Gastrocnemius medialis (tissue), 4 donors: ENCODE measurements around the gene LARP4. TPM values are rescaled to one million over a fixed set of nuclear protein-coding genes. Genes with fewer than 3 reads are reported as not detected.
A peak's percentile ranks its signal among the peaks of the same experiment; 100 is the strongest.

ENCODE experiments used
- ATAC-seq, 2 donors: fragments of 150-250 bp; one replicate each; pipeline ENCODE4 v1.9.1; 2016
- DNase-seq, 2 donors: peaks; one replicate each; pipeline ENCODE4 v3.0.0-alpha.2; 2019
- H3K27ac ChIP-seq, 4 donors: fragments of 200-600 bp; sonication (generic); 1 replicate in 1 of 4; 2 replicates in 3 of 4; pipeline ENCODE4 v1.5.1; 2016 to 2018; ENCODE audit warnings: mild to moderate bottlenecking in 2 of 4, moderate library complexity in 1 of 4
- H3K27me3 ChIP-seq, 3 donors: fragments of 200-600 bp; sonication (generic) in 2 of 3; 1 replicate in 1 of 3; 2 replicates in 2 of 3; pipeline versions ENCODE4 v1.5.1 to v1.6.0; 2016 to 2019; ENCODE audit warnings: mild to moderate bottlenecking in 1 of 3, moderate library complexity in 1 of 3
- H3K36me3 ChIP-seq, 2 donors: fragments of 200-600 bp; sonication (generic) in 1 of 2; one replicate each; pipeline ENCODE4 v1.5.1; 2017 to 2018
- H3K4me1 ChIP-seq, 2 donors: fragments of 200-600 bp; sonication (generic) in 1 of 2; one replicate each; pipeline ENCODE4 v1.5.1; 2016 to 2017; ENCODE audit warnings: mild to moderate bottlenecking in 2 of 2
- H3K4me3 ChIP-seq, 4 donors: fragments of 200-600 bp; sonication (generic) in 3 of 4; 1 replicate in 1 of 4; 2 replicates in 3 of 4; pipeline ENCODE4 v1.5.1; 2016 to 2019; ENCODE audit warnings: mild to moderate bottlenecking in 2 of 4
- H3K9me3 ChIP-seq, 3 donors: fragments of 200-600 bp; sonication (generic) in 2 of 3; 1 replicate in 1 of 3; 2 replicates in 2 of 3; pipeline ENCODE4 v1.5.1; 2016 to 2019
- CTCF ChIP-seq, 5 experiments: fragments of 450-650 bp in 3 of 5; fragments of 200-600 bp in 2 of 5; sonication (generic) in 2 of 5; IDR thresholded peaks in 4 of 5; conservative IDR thresholded peaks in 1 of 5; 1 replicate in 4 of 5; 2 replicates in 1 of 5; pipeline ENCODE4 v1.5.1; 2016 to 2019; ENCODE audit warnings: antibody characterized with exemption in 5 of 5, mild to moderate bottlenecking in 3 of 5, moderate library complexity in 3 of 5
- POLR2A ChIP-seq, 2 donors: fragments of 450-650 bp; IDR thresholded peaks; one replicate each; pipeline ENCODE4 v1.6.1; 2017; ENCODE audit warnings: antibody characterized with exemption in 2 of 2, mild to moderate bottlenecking in 2 of 2, moderate library complexity in 2 of 2
- in situ Hi-C, 4 donors: fragments of 200-750 bp; cut with MboI; loops; one replicate each; pipeline versions ENCODE4 v1.15.0 to v1.8.0; 2017; ENCODE audit warnings: low sequenced_read_pairs in 4 of 4
- intact Hi-C: fragments of 100-400 bp; cut with DNase I; formaldehyde crosslinking; loops from one replicate; pipeline ENCODE4 v1.15.1; 2023; ENCODE audit warnings: low total_unique reads
- total RNA-seq, 4 donors: library from RNA; depleted of rRNA; stranded (reverse); fragments of >200 nt; gene quantifications; one replicate each; pipeline versions ENCODE4 v1.1.0 to v1.2.3, GENCODE V29; 2016

LARP4 gene
- total RNA-seq, 4 donors from 2014 or later: 32.7 to 70.2 (median 42.4) TPM

GRCh38 chr12:50400104-50400637 is 514 bp upstream of the LARP4 start:
- in situ Hi-C loops (no loop called here), intact Hi-C loops (loop anchor here (5.0 kb wide), 3 partner anchors 118 to 288 kb away; partner anchors contain the start of genes COX14 and LIMA1)
- TF ChIP-seq POLR2A (IDR thresholded peaks at IDR 0.05) (no peak), CTCF (IDR thresholded peaks at IDR 0.05 in 4 of 5, conservative IDR thresholded peaks at IDR 0.05 in 1 of 5) (no peak)
- Histone ChIP-seq H3K27ac (peak overlapping the region; percentile 92 to 98 (median 96)), H3K27me3 (no peaks in the 10 kb centered on the region), H3K4me3 (peak overlapping the region; percentile 75 to 93 (median 83)), H3K9me3 (no peaks in the 10 kb centered on the region), H3K4me1 (peaks cover 20% of the 10 kb centered on the region in 2 donors), H3K36me3 (no peaks in the 10 kb centered on the region)
- no peak for DNase-seq
- peak in 1 of 2 donors; percentile 9 for ATAC-seq

GRCh38 chr12:50401500-50402081 is 906 bp downstream of the LARP4 start:
- peak; percentile 41 to 48 for ATAC-seq
- in situ Hi-C loops (no loop called here), intact Hi-C loops (loop anchor here (5.0 kb wide), 3 partner anchors 119 to 289 kb away; partner anchors contain the start of genes COX14 and LIMA1)
- Histone ChIP-seq H3K4me1 (peaks cover 20 to 24% of the 10 kb centered on the region in 2 donors), H3K4me3 (peak overlapping the region; percentile 75 to 93 (median 83)), H3K9me3 (no peaks in the 10 kb centered on the region), H3K27me3 (no peaks in the 10 kb centered on the region), H3K36me3 (no peaks in the 10 kb centered on the region), H3K27ac (peak overlapping the region; percentile 92 to 98 (median 96))
- TF ChIP-seq CTCF (IDR thresholded peaks at IDR 0.05 in 4 of 5, conservative IDR thresholded peaks at IDR 0.05 in 1 of 5) (no peak), POLR2A (IDR thresholded peaks at IDR 0.05) (peak; percentile 30 to 31)
- DNase-seq: peak; percentile 20 to 36

- H3K27ac ChIP-seq: peak overlapping the region; percentile 92 to 98 (median 96)
- H3K36me3 ChIP-seq: no peaks in the 10 kb centered on the region
- peak overlapping the region; percentile 75 to 93 (median 83) for H3K4me3 ChIP-seq
- no peaks in the 10 kb centered on the region for H3K27me3 ChIP-seq
- in situ Hi-C loops (no loop called here), intact Hi-C loops (loop anchor here (5.0 kb wide), 3 partner anchors 120 to 290 kb away; partner anchors contain the start of genes COX14 and LIMA1)
- no peak for TF ChIP-seq CTCF (IDR thresholded peaks at IDR 0.05 in 4 of 5, conservative IDR thresholded peaks at IDR 0.05 in 1 of 5)
- TF ChIP-seq POLR2A (IDR thresholded peaks at IDR 0.05): no peak
- DNase-seq (no peak), ATAC-seq (no peak)
- H3K9me3 ChIP-seq: no peaks in the 10 kb centered on the region
- H3K4me1 ChIP-seq: peaks cover 22 to 25% of the 10 kb centered on the region in 2 donors
Measured at GRCh38 chr12:50402264-50403000, 1.7 kb downstream of the LARP4 start.

GRCh38 chr12:50403001-50403440 is 2.3 kb downstream of the LARP4 start:
- H3K4me1 ChIP-seq: peaks cover 28 to 31% of the 10 kb centered on the region in 2 donors
- H3K27ac ChIP-seq: peak overlapping the region; percentile 92 to 98 (median 96)
- H3K4me3 ChIP-seq: peak overlapping the region; percentile 75 to 93 (median 83)
- H3K27me3 ChIP-seq: no peaks in the 10 kb centered on the region
- DNase-seq (no peak), ATAC-seq (no peak)
- TF ChIP-seq CTCF (IDR thresholded peaks at IDR 0.05 in 4 of 5, conservative IDR thresholded peaks at IDR 0.05 in 1 of 5) (no peak), POLR2A (IDR thresholded peaks at IDR 0.05) (no peak)
- H3K36me3 ChIP-seq: no peaks in the 10 kb centered on the region
- intact Hi-C loops (loop anchor here (5.0 kb wide), 3 partner anchors 121 to 291 kb away; partner anchors contain the start of genes COX14 and LIMA1), in situ Hi-C loops (no loop called here)
- H3K9me3 ChIP-seq: no peaks in the 10 kb centered on the region
